RCC 7860 (cell line): ENCODE data around the gene TNPO1.
A peak's percentile ranks its signal among the peaks of the same experiment; 100 is the strongest.

Experiments
- DNase-seq: peaks from one replicate; pipeline ENCODE4 v3.0.0-alpha.2; 2015; ENCODE audit warnings: low spot score
- FAIRE-seq: peaks from 2 replicates; lab custom pipeline; 2012; peaks lifted over from hg19 to GRCh38; lab: Jason Lieb, UNC

Gene TNPO1

DNA sequence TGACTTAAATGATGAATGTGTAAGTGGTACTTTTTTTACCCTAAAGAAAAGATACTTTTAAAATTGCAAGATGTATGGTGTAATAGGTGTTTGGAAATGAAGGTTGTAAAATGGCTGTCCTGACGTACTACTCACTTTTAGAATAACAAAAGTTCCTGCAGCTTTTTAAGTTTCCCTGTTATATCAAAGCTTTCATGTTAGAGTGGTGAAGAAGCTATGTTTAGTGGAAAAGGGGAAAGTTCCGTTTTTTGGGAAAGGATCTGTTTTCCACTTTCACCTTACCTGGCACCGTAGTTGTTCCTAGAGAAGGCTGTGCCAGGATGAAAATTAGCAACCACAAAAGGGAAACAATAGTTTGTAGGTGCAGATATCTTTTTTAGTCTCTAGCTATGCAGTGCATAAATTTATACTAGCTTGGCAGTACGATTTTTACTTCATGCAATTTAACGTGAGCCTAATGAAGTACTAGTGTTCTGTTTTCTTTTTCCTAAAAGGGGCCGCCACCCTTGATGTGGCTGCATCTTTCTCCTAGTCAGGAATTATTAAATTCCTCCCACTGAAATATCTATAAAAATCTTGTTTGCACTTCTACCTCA, 1.3 kb downstream of the TNPO1 start:
- no peak for FAIRE-seq
- no peak for DNase-seq

DNA sequence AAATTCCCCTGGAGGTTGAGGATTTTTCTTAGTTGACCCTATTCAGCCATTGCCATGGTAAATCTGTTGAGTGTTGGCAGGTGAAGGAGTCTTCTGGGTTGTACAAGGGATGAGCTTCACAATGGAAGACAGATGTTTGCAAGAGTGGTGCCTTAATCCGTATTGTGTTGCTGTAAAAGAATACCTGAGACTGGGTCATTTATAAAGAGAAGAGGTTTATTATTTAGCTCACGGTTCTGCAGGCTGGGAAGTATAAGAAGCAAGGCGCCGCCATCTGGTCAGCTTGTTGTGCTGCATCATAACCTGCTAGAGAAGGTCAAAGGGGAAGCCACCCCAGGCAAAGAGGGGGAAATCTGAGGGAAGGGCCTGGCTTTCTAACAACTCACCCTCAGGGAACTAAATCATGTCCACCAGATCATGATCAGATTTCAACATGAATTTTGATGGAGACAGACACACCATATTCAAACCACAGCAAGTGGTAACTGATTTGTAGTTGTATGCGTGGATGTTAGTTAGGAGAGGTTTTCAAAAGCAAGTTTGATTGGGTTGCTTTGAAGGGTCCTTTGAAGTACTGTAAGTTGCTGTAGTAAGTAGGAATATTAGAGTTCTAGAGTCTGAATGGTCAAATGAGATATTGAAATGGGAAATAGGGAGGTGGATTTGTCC, 2.5 kb downstream of the TNPO1 start:
- DNase-seq (no peak), FAIRE-seq (no peak)

GRCh38 chr5:72821776-72822175, 5.3 kb downstream of the TNPO1 start:
- DNase-seq (no peak), FAIRE-seq (no peak)

- FAIRE-seq, result no peak
- no peak for DNase-seq
These were observed 6.5 kb downstream of the TNPO1 start for GRCh38 chr5:72822944-72823343.

GRCh38 chr5:72829707-72830106, 13.2 kb downstream of the TNPO1 start:
- DNase-seq (no peak), FAIRE-seq (no peak)

GRCh38 chr5:72830362-72830761, 13.9 kb downstream of the TNPO1 start:
- FAIRE-seq (no peak), DNase-seq (no peak)

GRCh38 chr5:72831685-72832084, 15.2 kb downstream of the TNPO1 start:
- FAIRE-seq (no peak), DNase-seq (no peak)

GRCh38 chr5:72834924-72835323, 18.5 kb downstream of the TNPO1 start:
- FAIRE-seq, result no peak
- no peak for DNase-seq

DNA sequence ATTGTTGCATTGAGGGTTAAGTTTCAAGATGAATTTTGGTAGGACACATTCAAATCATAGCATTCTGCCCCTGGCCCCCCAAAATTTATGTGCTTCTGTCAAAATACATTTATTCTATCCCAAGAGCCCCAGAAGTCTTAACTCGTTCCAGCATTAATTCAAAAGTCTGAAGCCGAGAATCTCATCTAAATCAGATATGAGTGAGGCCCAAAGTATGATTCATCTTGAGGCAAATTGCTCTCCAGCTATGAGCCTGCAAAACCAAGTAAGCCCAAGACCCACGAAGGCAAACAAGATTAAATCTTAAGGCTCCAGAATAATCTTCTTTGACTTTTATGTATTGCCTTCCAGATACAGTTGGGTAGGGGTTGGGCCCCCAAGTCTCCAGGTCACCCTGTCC, 19.2 kb downstream of the TNPO1 start:
- no peak for DNase-seq
- FAIRE-seq, result no peak

GRCh38 chr5:72836810-72837209, 20.3 kb downstream of the TNPO1 start:
- FAIRE-seq, result no peak
- no peak for DNase-seq

DNA sequence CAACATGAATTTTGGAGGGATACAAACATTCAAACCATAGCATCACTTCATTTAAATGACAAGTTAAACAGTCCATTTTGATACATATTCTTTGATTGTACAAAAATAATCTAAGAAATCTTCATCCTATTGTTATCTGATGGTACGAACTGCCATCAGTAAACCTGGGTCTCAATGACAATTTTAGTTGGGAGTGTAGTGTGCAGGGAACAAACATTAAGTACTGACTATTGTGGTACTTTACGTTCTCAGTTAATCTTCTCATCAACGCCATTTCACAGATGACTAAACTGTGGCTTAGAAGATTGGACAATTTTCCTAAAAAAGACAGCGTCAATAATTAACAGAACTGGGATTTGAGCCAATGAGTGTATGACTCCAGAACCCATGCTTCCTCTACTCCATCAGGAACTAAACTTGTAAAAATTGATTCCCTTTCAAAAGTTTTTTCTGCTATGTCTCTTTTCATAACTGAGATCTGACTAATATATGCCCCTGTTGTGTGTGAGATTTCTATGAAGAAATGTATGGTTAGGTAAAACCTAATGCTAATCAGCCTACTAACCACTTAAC, 21.1 kb downstream of the TNPO1 start:
- DNase-seq, result peak; percentile 29
- FAIRE-seq, result peak; percentile 83

GRCh38 chr5:72840041-72840440, 23.6 kb downstream of the TNPO1 start:
- FAIRE-seq, result no peak
- no peak for DNase-seq

- no peak for DNase-seq
- no peak for FAIRE-seq
These were observed 25.5 kb downstream of the TNPO1 start for GRCh38 chr5:72841756-72842535.

DNA sequence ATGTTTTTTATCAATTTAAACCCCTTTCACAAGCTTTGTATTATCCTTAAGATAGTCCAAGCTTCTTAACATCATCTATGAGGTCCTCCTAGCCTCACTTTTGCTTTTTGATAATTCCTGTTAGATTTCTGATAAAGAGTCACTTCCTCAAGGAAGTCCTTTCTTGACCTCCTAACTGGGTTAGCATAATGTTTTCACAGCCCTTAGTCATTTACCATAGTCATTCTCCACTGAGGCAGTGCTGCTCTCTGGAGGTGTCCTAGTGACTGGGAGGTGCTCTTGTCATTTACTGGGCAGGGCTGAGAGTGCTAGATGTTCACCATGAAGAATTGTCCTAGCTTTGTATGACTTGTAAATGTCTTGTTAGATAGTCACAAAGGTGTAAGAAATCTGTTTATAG, 26.4 kb downstream of the TNPO1 start:
- FAIRE-seq (peak; percentile 57), DNase-seq (peak; percentile 58)

- FAIRE-seq (no peak), DNase-seq (no peak)
These were observed 27.8 kb downstream of the TNPO1 start for GRCh38 chr5:72844218-72844603.

DNA sequence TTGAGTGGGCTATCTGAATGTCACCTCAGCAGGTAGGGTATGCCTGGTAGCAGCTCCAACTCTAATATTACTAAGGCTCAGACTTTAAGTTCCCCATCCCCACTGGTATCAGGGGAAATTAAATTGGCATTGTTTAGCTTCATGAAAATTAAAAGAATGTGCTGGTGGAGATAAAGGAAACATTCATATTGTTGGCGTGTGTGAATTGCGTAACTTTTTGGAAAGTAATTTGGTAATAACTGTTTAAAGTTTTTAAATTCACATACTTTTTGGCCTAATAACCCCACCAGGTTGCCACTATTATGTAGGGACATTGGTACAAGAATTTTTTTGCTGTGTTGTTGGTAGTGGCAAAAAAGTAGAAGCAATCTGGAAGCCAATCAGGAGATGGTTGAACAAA, 29.4 kb downstream of the TNPO1 start:
- DNase-seq (no peak), FAIRE-seq (no peak)

DNA sequence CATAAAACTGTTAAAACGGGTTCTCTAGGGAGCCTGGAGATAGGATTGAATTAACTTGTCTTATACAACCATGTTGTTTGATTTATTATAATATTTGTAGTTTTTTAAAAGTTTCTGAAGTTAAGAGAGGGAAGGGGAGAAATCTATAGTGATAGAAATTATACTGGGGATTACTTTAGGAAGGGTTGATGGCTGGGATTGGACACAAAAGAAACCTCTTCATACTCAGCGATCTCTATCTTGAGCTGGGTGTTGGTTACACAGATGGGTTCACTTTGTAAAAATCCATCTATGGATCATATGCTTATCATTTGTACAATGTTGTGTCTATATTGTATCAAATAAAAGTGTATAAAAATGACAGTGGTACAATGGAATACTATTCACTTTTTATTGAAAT, 30.0 kb downstream of the TNPO1 start:
- DNase-seq, result no peak
- no peak for FAIRE-seq

- FAIRE-seq, result no peak
- no peak for DNase-seq
These were observed 31.0 kb downstream of the TNPO1 start for GRCh38 chr5:72847439-72847838.

- peak; percentile 68 for DNase-seq
- FAIRE-seq, result no peak
These were observed 31.6 kb downstream of the TNPO1 start for GRCh38 chr5:72847989-72848473.

DNA sequence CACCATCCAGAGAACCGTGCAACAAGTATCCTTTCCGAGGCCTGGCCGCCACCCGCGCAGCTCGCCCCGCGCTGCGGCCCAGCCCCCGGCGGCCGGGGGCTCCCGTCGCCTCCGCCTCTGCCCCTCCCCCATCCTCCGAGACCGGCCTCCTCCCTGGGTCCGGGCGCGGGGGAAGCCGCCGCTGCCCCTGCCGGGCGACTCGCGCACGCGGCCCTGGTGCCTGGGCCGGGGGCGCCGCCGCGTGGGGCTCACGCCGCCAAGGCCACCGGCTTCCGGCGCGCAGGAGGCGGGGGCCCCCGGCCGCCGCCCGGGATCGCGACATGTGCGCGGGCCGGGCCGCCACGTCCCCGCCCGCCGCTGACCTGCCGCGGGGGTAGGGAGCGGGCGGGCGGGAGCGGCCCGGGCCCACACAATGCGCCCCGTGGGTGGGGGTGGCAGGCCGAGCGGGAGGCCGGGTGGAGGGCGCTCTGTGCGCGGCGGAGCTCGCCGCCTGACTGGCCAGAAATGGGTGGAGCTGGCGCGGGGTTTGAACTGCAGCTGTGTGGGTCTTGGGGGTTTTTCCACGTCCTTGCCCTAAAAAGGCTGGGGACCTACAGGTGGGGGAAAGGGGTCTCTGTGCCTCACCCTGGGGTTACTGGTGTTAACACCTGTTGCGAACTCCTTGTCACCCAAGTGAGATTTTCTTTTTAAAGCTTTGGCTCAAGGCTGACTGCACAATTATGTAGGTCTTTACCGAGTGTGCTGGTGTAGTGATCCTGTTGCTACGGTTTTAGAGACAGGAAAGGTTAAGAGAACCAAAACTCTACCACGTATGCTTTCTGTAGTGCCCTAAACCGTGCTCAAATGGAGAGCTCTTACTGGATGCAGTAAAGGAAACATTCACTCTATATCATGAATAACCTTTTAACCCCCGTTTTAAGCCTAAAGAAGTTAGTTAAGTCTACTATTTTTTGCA, 32.3 kb downstream of the TNPO1 start:
- DNase-seq (peak; percentile 4), FAIRE-seq (no peak)

DNA sequence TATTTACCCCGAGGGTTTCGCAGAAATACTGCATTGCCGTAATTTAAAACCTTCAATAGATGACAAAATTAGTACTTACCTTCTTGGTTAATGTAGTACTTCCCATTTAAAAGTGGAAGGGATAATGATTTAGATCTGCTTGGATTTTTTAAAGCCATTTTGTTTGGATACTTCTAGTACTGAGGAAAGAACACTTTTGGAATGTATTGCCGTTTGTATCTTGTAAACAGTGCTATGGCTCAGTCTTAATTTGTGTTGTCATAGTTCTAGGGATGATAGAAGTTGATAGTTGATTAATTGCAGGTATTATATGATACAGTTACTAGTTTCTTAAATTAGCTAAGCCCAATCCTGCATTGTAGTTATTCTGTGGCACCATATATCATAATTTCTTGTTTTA, 33.1 kb downstream of the TNPO1 start:
- DNase-seq (no peak), FAIRE-seq (no peak)
